ENCODE results near the gene PLXNB3.

PLXNB3 gene

GRCh38 chrX:153784325-153784967 is 20.4 kb downstream of the PLXNB3 start:
- H3K4me3 ChIP-seq (ENCODE audit: control insufficient read depth, low read depth, low read length), result no peak overlapping the region

GRCh38 chrX:153786669-153787068 is 22.6 kb downstream of the PLXNB3 start:
- TF ChIP-seq CTCF (conservative IDR thresholded peaks at IDR 0.05; ENCODE audit: control insufficient read depth, insufficient read depth, low read depth, low read length), result no peak
- DNase-seq (ENCODE audit: low read depth), result no peak
- H3K4me3 ChIP-seq (ENCODE audit: control insufficient read depth, low read depth, low read length), result no peak overlapping the region

More at GRCh38 chrX:153784325-153784967, 20.4 kb downstream of the PLXNB3 start:
- DNase-seq (ENCODE audit: low read depth), result no peak
- TF ChIP-seq CTCF (conservative IDR thresholded peaks at IDR 0.05; ENCODE audit: control insufficient read depth, insufficient read depth, low read depth, low read length), result no peak

DNA sequence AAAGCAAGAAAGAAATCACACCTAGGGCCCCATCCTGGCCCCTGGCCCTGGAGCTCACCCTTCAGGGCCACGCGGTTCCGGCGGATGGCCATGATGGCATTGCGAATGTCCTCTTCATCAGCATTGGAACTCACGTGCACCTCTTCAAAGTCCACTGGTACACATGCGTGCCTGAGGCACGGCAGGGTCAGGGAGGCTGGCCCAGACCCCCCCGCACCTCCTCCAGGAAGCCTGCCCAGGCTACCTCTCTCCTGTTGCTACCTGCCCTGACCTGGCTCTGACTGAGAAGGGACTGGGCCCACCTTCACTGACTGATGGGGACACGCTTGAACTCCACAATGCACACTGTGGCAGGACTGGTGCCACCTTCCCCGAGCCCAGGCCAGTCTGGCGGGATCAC is 25.6 kb downstream of the PLXNB3 start:
- TF ChIP-seq CTCF (conservative IDR thresholded peaks at IDR 0.05; ENCODE audit: control insufficient read depth, insufficient read depth, low read depth, low read length), result no peak
- DNase-seq (ENCODE audit: low read depth), result no peak
- no peak overlapping the region for H3K4me3 ChIP-seq (ENCODE audit: control insufficient read depth, low read depth, low read length)

- H3K4me3 ChIP-seq (ENCODE audit: control insufficient read depth, low read depth, low read length), result no peak overlapping the region
- no peak for TF ChIP-seq CTCF (conservative IDR thresholded peaks at IDR 0.05; ENCODE audit: control insufficient read depth, insufficient read depth, low read depth, low read length)
- DNase-seq (ENCODE audit: low read depth), result no peak
These were observed 27.2 kb downstream of the PLXNB3 start for GRCh38 chrX:153791104-153791852.

DNA sequence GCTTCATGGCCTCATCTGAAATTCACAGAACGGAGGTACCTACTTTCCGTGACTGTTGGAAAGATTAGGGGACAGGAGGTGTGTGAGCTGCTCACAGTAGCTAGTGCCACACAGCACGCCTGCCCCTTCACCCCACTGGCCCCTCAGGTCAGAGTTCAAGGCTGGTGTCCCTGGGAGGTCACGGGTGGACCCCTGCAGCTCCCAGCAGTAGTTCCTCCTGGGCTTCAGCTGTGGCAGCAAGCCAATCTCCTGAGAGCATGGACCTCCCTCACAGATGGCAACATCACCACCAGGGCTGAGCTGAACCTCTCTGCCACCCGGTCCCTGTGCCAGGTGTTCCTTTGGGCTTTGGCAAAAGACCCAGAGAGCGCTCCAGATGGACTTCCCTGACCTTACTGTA is 28.3 kb downstream of the PLXNB3 start:
- no peak overlapping the region for H3K4me3 ChIP-seq (ENCODE audit: control insufficient read depth, low read depth, low read length)
- no peak for TF ChIP-seq CTCF (conservative IDR thresholded peaks at IDR 0.05; ENCODE audit: control insufficient read depth, insufficient read depth, low read depth, low read length)
- DNase-seq (ENCODE audit: low read depth), result no peak

- peak; percentile 22 for DNase-seq (ENCODE audit: low read depth)
- TF ChIP-seq CTCF (conservative IDR thresholded peaks at IDR 0.05; ENCODE audit: control insufficient read depth, insufficient read depth, low read depth, low read length), result no peak
- H3K4me3 ChIP-seq (ENCODE audit: control insufficient read depth, low read depth, low read length), result peak overlapping the region; percentile 74
These were observed 29.2 kb downstream of the PLXNB3 start for GRCh38 chrX:153793291-153793690.

All from fibroblast of mammary gland (primary cell).